HepG2 (cell line): Measurements from ENCODE around the gene MADCAM1. TPM values are rescaled to one million over a fixed set of nuclear protein-coding genes. Genes with fewer than 3 reads are reported as not detected.

Source experiments
- CTCF ChIP-seq: sonication (generic); formaldehyde crosslinking; IDR thresholded peaks from 2 replicates; pipeline ENCODE4 v1.5.0; 2020; ENCODE audit warnings: mild to moderate bottlenecking, missing genetic modification reagents, moderate library complexity
- HINFP ChIP-seq: sonication (generic); formaldehyde crosslinking; IDR thresholded peaks from 2 replicates; pipeline ENCODE4 v1.4.0; 2020; ENCODE audit warnings: low read depth, mild to moderate bottlenecking, missing genetic modification reagents
- MTERF4 ChIP-seq: sonication (generic); formaldehyde crosslinking; IDR thresholded peaks from 2 replicates; pipeline ENCODE4 v1.8.0; 2023; ENCODE audit warnings: mild to moderate bottlenecking, missing genetic modification reagents
- NCOA1 ChIP-seq: sonication (generic); formaldehyde crosslinking; IDR thresholded peaks from 2 replicates; pipeline ENCODE4 v1.9.0; 2021; ENCODE audit warnings: missing genetic modification reagents
- NFE2L1 ChIP-seq: sonication (generic); formaldehyde crosslinking; IDR thresholded peaks from 2 replicates; pipeline ENCODE4 v1.4.0; 2020; ENCODE audit warnings: missing genetic modification reagents, mild to moderate bottlenecking, borderline replicate concordance
- NFKB2 ChIP-seq: sonication (generic); formaldehyde crosslinking; IDR thresholded peaks from 2 replicates; pipeline ENCODE4 v1.4.0; 2020; ENCODE audit warnings: missing genetic modification reagents, borderline replicate concordance
- SNAI1 ChIP-seq: sonication (generic); formaldehyde crosslinking; IDR thresholded peaks from 2 replicates; pipeline ENCODE4 v1.5.0; 2020; ENCODE audit warnings: mild to moderate bottlenecking, missing genetic modification reagents, borderline replicate concordance
- TBX2 ChIP-seq: sonication (generic); formaldehyde crosslinking; IDR thresholded peaks from 2 replicates; pipeline ENCODE4 v1.5.0; 2020; ENCODE audit warnings: missing genetic modification reagents, mild to moderate bottlenecking, borderline replicate concordance
- YY1 ChIP-seq: IDR thresholded peaks from 2 replicates; pipeline ENCODE4 v1.6.1; 2011; ENCODE audit warnings: low read length, low read depth, moderate library complexity, mild to moderate bottlenecking; ENCODE audit not compliant: insufficient read depth, insufficient replicate concordance
- ZBTB2 ChIP-seq: sonication (generic); formaldehyde crosslinking; IDR thresholded peaks from 2 replicates; pipeline ENCODE4 v1.8.0; 2022; ENCODE audit warnings: low read depth, missing genetic modification reagents
- ZC3H13 ChIP-seq: sonication (generic); formaldehyde crosslinking; IDR thresholded peaks from 2 replicates; pipeline ENCODE4 v1.8.1; 2023; ENCODE audit warnings: mild to moderate bottlenecking, missing genetic modification reagents, moderate library complexity
- ZNF264 ChIP-seq: sonication (generic); formaldehyde crosslinking; IDR thresholded peaks from 2 replicates; pipeline ENCODE4 v1.4.0; 2020; ENCODE audit warnings: missing genetic modification reagents
- ZNF501 ChIP-seq: sonication (generic); formaldehyde crosslinking; IDR thresholded peaks from 2 replicates; pipeline ENCODE4 v1.5.1; 2020; ENCODE audit warnings: mild to moderate bottlenecking, moderate library complexity, missing genetic modification reagents
- ZNF574 ChIP-seq: sonication (generic); formaldehyde crosslinking; IDR thresholded peaks from 2 replicates; pipeline ENCODE4 v1.4.0; 2020; ENCODE audit warnings: missing genetic modification reagents
- ZNF710 ChIP-seq: sonication (generic); formaldehyde crosslinking; IDR thresholded peaks from 2 replicates; pipeline ENCODE4 v1.5.0; 2020; ENCODE audit warnings: mild to moderate bottlenecking, missing genetic modification reagents, borderline replicate concordance
- polyA plus RNA-seq, 8 experiments: library from polyadenylated mRNA; depleted of rRNA in 3 of 8; stranded (reverse) in 7 of 8; unstranded in 1 of 8; fragments of >200 nt; fragmentation: Illumina TruSeq in 4 of 8; extraction: Trizol in 4 of 8; gene quantifications; 2 replicates each; pipeline versions ENCODE4 v1.2.1 to v1.2.3, GENCODE V29; 2011 to 2016; ENCODE audit warnings: low read depth in 4 of 8, missing spikeins in 1 of 8, mixed read lengths in 1 of 8; ENCODE audit not compliant: insufficient read depth in 1 of 8
- total RNA-seq, 5 experiments: library from RNA; depleted of rRNA; stranded (reverse); fragments of >200 nt; fragmentation: Illumina TruSeq; extraction: Trizol; gene quantifications; 2 replicates each; pipeline ENCODE4 v1.2.3, GENCODE V29; 2016; ENCODE audit warnings: low read depth in 1 of 5

Gene MADCAM1
- total and polyA plus RNA-seq, 2 of the 13 experiments (the other 11 are each of a cell fraction or from before 2014, with no cell fraction given), result 0.29 to 0.33 TPM

- TF ChIP-seq ZNF574 (CRISPR knock-in tag), result peak; percentile 65
- TF ChIP-seq ZNF264 (CRISPR knock-in tag), result peak; percentile 7; the same call in 1 of the 2 replicates
- no peak for TF ChIP-seq NFE2L1
- TF ChIP-seq ZNF501 (CRISPR knock-in tag), result 0 out of 2 replicates have a peak, but pooled peaks have one; percentile 8
- TF ChIP-seq ZNF710 (CRISPR knock-in tag), result peak; percentile 56; the same call in 1 of the 2 replicates
- no peak for TF ChIP-seq SNAI1
- 0 out of 2 replicates have a peak, but pooled peaks have one; percentile 32 for TF ChIP-seq HINFP (CRISPR knock-in tag)
- TF ChIP-seq MTERF4, result no peak; the same call in 1 of the 2 replicates
- peak; percentile 96 for TF ChIP-seq ZBTB2 (CRISPR knock-in tag)
- TF ChIP-seq YY1, result peak; percentile 11
- TF ChIP-seq NCOA1 (CRISPR knock-in tag), result no peak
- TF ChIP-seq CTCF (CRISPR knock-in tag), result peak; percentile 34
- peak; percentile 0; the same call in 1 of the 2 replicates for TF ChIP-seq ZC3H13
- 0 out of 2 replicates have a peak, but pooled peaks have one; percentile 80 for TF ChIP-seq TBX2
- peak; percentile 62; the same call in 1 of the 2 replicates for TF ChIP-seq NFKB2
Observed at GRCh38 chr19:531009-531752, 34.9 kb downstream of the MADCAM1 start (continued).
